Lung microvascular endothelial cell (primary cell): Measurements from ENCODE around the gene MSH6. TPM values are rescaled to one million over a fixed set of nuclear protein-coding genes. Genes with fewer than 3 reads are reported as not detected.

ENCODE experiments used
- DNase-seq, 2 donors: peaks; one replicate each; pipeline versions ENCODE4 v3.0.0 to v3.0.0-alpha.2; 2010; ENCODE audit warnings: low read depth in 2 of 2
- total RNA-seq: library from RNA; depleted of rRNA; stranded (reverse); fragments of >200 nt; gene quantifications from 2 replicates; pipeline ENCODE4 v1.2.1, GENCODE V29; 2014

Gene MSH6
- total RNA-seq, 1 donor from 2014 or later, result 13.5 TPM

- peak; percentile 30 to 74 for DNase-seq
Observed at GRCh38 chr2:47783486-47784351, 774 bp downstream of the MSH6 start.

DNA sequence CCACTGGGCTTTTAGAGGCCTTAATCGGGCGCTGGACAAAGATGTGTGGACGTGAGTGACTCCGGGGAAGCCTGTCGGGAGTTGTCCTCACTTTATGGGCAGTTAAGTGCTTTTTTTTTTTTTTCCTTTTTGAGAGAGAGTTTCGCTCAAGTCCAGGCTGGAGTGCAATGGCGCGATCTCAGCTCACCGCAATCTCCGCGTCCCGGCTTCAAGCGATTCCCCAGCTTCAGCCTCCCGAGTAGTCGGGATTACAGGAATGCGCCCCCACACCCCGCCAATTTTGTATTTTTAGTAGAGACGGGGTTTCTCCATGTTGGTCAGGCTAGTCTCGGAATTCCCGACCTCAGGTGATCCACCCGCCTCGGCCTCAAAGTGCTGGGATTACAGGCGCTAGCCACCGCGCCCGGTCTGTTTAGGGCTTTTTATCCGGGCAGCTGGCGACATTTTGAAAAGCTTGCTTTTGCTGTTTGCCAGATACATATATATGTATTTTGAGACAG, 1.5 kb downstream of the MSH6 start:
- DNase-seq, result peak; percentile 11 to 23

- no peak for DNase-seq
Observed at GRCh38 chr2:47785986-47786385, 3.0 kb downstream of the MSH6 start.

DNA sequence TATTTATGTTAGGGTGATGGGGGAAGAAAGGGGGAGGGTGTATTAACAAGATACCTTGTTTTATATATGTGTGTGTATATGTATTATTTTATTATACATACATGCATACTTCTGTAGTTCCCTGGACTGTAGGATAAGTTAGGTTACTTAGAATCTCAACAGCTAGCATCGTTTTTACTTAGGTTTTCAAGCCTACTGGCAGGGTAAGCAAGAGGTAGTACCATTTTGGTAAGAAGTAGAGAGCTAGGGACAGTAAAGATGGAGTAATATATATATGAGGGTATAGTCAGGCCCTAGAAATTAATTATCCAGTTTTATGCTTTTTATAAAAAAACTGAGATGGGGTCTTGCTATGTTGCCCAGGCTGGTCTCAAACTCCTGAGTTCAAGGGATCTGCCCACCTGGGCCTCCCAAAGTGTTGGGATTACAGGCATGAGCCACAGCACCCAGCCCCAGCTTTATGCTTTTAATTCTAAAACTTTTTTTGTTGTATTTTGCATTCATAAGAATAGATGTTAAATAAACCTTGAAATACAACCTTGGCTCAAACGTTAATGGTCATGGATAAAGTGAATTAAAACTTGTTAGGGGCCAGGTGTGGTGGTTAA, 13.2 kb downstream of the MSH6 start:
- DNase-seq, result no peak

- no peak for DNase-seq
Observed at GRCh38 chr2:47798631-47799030, 15.7 kb downstream of the MSH6 start.

DNA sequence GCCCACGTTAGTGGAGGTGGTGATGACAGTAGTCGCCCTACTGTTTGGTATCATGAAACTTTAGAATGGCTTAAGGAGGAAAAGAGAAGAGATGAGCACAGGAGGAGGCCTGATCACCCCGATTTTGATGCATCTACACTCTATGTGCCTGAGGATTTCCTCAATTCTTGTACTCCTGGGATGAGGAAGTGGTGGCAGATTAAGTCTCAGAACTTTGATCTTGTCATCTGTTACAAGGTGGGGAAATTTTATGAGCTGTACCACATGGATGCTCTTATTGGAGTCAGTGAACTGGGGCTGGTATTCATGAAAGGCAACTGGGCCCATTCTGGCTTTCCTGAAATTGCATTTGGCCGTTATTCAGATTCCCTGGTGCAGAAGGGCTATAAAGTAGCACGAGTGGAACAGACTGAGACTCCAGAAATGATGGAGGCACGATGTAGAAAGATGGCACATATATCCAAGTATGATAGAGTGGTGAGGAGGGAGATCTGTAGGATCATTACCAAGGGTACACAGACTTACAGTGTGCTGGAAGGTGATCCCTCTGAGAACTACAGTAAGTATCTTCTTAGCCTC, 16.2 kb downstream of the MSH6 start:
- DNase-seq, result no peak

DNA sequence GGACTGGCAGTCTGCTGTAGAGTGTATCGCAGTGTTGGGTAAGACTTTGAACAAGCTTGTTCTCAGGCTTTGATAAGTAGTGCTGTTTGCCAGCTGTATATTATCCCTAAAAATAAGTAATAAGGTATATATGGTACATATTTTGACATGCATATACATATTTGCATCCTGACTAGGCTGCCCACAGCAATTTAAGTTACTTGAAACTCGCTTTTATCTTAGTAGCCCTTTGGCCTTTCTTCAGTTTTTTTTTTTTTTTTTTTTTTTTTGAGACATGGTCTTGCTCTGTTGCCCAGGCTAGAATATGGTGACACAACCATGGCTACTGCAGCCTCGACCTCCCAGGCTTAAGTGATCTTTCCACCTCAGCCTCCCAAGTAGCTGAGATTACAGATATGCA, 18.2 kb downstream of the MSH6 start:
- DNase-seq, result no peak

- DNase-seq, result no peak
Observed at GRCh38 chr2:47803363-47803762, 20.4 kb downstream of the MSH6 start.

- DNase-seq, result no peak
Observed at GRCh38 chr2:47803770-47804169, 20.8 kb downstream of the MSH6 start.

- no peak for DNase-seq
Observed at GRCh38 chr2:47805850-47806249, 22.9 kb downstream of the MSH6 start.

DNA sequence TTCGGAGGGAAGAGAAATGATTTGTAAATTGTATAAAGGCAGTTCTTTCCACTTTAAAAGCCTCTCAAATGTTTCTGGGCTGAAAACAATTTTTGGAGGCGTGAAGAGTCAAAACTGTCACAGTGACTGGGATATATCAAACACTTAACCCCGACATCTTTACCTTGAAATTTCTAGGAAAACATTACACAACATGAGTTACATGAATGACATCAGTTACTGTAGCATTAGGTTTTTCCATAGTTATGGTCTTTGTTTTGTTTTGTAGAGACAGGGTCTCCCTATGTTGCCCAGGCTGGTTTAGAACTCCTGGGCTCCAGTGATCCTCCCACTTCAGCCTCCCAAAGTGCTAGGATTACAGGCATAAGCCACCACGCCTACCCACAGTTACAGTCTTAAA, 25.7 kb downstream of the MSH6 start:
- no peak for DNase-seq

GRCh38 chr2:47809903-47810302, 27.0 kb downstream of the MSH6 start:
- no peak for DNase-seq

DNA sequence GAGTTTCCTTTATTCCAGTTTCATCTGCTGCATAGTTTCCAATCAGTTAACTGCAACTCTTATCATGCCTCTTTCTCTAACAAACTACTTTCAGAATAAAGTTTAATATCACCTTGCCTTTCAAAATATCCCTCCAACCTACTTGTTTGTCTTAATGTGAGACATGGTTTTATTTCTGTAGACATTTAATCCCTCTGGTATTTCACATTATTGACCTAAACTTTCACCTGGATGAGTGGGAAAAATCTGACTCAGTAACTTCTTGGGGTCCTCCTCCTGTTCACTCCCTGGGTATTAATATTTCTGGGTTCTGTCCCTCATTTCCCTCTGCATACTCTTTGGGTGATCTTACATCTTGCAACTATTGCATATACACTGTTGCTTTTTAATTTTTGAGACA, 27.9 kb downstream of the MSH6 start:
- DNase-seq, result no peak

GRCh38 chr2:47811668-47812067, 28.7 kb downstream of the MSH6 start:
- DNase-seq, result no peak

GRCh38 chr2:47815764-47816163, 32.8 kb downstream of the MSH6 start:
- DNase-seq, result no peak

DNA sequence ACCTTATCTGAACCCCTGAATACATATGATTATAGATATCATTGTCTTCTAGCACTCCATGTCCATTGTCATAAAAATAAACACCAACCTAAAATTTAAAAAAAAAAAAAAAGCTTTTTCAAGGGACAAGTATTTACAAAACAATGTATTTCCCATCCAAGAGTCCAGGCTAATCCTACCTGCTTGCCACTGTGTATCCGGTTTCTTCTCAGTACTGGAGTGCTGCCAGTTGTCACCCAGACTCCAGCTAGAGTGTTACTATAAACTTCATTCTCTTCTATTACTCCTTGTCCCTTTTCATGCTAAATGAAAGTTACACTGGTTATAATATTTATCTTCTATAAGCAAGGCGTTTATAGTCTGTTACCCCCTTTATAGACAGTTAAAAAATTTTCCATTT, 35.8 kb downstream of the MSH6 start:
- no peak for DNase-seq

GRCh38 chr2:47819834-47820233, 36.9 kb downstream of the MSH6 start:
- DNase-seq, result peak in 1 of 2 donors; percentile 7

DNA sequence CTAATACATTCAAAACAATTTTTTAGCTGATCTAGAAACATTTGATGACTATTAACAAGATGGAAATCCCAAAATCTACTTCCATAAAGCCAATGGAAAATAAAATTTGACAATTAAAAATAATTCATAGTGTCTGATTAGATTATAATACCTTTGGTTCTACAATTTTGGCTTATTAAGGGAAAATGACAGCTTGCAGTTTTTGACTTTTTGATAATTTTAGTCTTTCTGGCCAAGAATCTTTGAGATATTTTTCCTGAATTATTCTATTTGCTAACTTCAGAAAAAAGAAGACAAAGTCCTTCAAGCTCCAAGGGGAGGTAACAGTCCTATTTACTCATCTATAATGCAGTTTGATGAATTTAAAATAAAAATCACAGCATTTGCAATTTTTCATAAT, 39.6 kb downstream of the MSH6 start:
- DNase-seq, result no peak

DNA sequence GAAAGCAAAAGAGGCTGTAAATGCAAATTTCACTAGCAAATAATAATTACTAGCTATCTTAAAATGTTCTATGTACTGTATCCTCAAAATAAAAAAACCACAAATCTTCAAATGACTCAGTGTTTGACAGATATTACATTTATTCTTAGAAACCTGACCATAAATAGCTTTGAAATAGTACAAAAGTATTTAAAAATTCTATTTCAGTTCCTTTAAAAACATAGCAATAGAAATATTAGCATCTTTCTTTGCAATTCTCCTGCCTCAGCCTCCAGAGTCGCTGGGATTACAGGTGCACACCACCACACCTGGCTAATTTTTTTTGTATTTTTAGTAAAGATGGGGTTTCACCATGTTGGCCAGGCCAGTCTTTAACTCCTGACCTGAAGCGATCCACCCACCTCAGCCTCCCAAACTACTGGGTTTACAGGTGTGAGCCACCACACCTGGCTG, 50.6 kb downstream of the MSH6 start:
- no peak for DNase-seq

DNA sequence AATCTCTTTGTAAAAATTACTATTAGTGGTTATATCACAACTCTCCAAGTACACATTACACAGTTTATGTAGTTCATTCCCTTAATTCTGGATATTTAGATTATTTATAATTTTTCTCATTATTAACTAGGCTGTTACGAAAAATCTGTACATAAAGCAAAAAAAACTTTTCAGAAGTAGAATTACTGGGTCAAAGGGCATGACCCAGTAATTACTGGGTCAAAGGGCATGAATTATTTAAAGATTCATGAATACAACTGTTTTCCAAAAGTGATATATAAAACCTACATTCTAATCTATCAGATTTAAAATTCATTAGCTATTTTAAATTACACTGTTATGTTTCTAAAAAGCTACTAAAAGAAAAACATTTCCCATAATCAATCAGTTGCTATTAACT, 55.3 kb downstream of the MSH6 start:
- no peak for DNase-seq

- DNase-seq, result no peak
Observed at GRCh38 chr2:47838686-47839085, 55.7 kb downstream of the MSH6 start.

GRCh38 chr2:47842846-47843245, 59.9 kb downstream of the MSH6 start:
- DNase-seq, result peak in 1 of 2 donors; percentile 29

DNA sequence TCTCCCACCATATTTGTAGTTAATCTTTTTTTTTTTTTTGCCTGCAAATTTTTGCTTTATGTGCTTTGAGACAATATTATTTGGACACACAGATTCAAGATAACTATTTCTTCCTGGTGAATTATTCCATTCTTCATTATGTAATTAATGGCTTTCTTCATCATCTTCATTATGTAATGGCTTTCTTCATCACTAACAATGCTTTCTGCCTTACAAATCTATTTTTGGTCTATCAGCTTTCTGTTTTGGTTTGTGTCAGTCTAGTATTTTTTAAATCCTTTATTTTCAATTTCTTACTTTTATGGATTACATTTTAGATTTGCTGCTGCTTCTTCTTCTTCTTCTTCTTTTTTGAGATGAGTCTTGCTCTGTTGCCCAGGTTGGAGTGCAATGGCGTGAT, 60.5 kb downstream of the MSH6 start:
- DNase-seq, result no peak
